Panc1 (cell line): ENCODE results near the gene CRYBG1.

Experiments used
- CTCF ChIP-seq: fragments of 450-650 bp; IDR thresholded peaks from 2 replicates; pipeline ENCODE4 v1.5.1; 2017; ENCODE audit warnings: mild to moderate bottlenecking
- POLR2AphosphoS5 ChIP-seq: IDR thresholded peaks from 2 replicates; pipeline ENCODE4 v1.6.1; 2012; ENCODE audit warnings: mild to moderate bottlenecking, low read depth, low read length, moderate library complexity

- TF ChIP-seq CTCF, result no peak
- TF ChIP-seq POLR2AphosphoS5, result no peak; the same call in 1 of the 2 replicates
Measured at GRCh38 chr6:106527979-106528378, 167.5 kb downstream of the CRYBG1 start.
